Spleen (tissue), 11 donors: ENCODE measurements around the gene ERLIN1. TPM values are rescaled to one million over a fixed set of nuclear protein-coding genes. Genes with fewer than 3 reads are reported as not detected.

Experiments
- DNase-seq: peaks from one replicate; pipeline ENCODE4 v3.0.0-alpha.2; 2020
- H3K27ac ChIP-seq, 8 donors: fragments of 200-600 bp; sonication (generic) in 7 of 8; 1 replicate in 4 of 8; 2 replicates in 4 of 8; pipeline versions ENCODE4 v1.5.0 to v1.8.0; 2016 to 2021; ENCODE audit warnings: inconsistent platforms in 4 of 8, mild to moderate bottlenecking in 4 of 8, moderate library complexity in 1 of 8
- H3K27me3 ChIP-seq, 7 donors: fragments of 200-600 bp; sonication (generic) in 6 of 7; replicated peaks in 1 of 7; 1 replicate in 4 of 7; 2 replicates in 3 of 7; pipeline versions ENCODE4 v1.5.0 to v1.8.0; 2016 to 2021; ENCODE audit warnings: inconsistent platforms in 3 of 7, mild to moderate bottlenecking in 1 of 7
- H3K36me3 ChIP-seq, 6 donors: fragments of 200-600 bp; sonication (generic) in 5 of 6; 1 replicate in 4 of 6; 2 replicates in 2 of 6; pipeline versions ENCODE4 v1.5.0 to v1.8.0; 2016 to 2021; ENCODE audit warnings: inconsistent platforms in 2 of 6
- H3K4me1 ChIP-seq, 6 donors: fragments of 200-600 bp; sonication (generic) in 5 of 6; 1 replicate in 3 of 6; 2 replicates in 3 of 6; pipeline versions ENCODE4 v1.5.0 to v1.8.0; 2016 to 2021; ENCODE audit warnings: inconsistent platforms in 3 of 6
- H3K4me3 ChIP-seq, 8 donors: fragments of 200-600 bp; sonication (generic) in 7 of 8; 1 replicate in 4 of 8; 2 replicates in 4 of 8; pipeline versions ENCODE4 v1.5.0 to v1.8.0; 2016 to 2021; ENCODE audit warnings: inconsistent platforms in 4 of 8, mild to moderate bottlenecking in 4 of 8, moderate library complexity in 2 of 8
- H3K9me3 ChIP-seq, 8 donors: fragments of 200-600 bp; sonication (generic) in 7 of 8; 1 replicate in 4 of 8; 2 replicates in 4 of 8; pipeline versions ENCODE4 v1.5.0 to v1.8.0; 2016 to 2021; ENCODE audit warnings: inconsistent platforms in 4 of 8
- POLR2A ChIP-seq, 3 donors: fragments of 450-650 bp; IDR thresholded peaks; one replicate each; pipeline ENCODE4 v1.5.1; 2017; ENCODE audit warnings: antibody characterized with exemption in 3 of 3, mild to moderate bottlenecking in 1 of 3
- POLR2AphosphoS5 ChIP-seq, 3 donors: sonication (generic); formaldehyde crosslinking; IDR thresholded peaks; one replicate each; pipeline ENCODE4 v1.5.1; 2017; ENCODE audit warnings: antibody characterized with exemption in 3 of 3
- whole genome bisulfite sequencing, 5 donors: extraction: QIAGEN DNeasy Blood & Tissue Kit in 3 of 5; methylation state at CpG; one replicate each; pipeline versions ENCODE4 v1.1.5 to v1.1.7; 2013 to 2018; 5-methylcytosine and 5-hydroxymethylcytosine counted together
- intact Hi-C: fragments of 100-400 bp; cut with DNase I; formaldehyde crosslinking; loops from one replicate; pipeline ENCODE4 v1.15.0; 2023; ENCODE audit warnings: low total_unique reads
- polyA plus RNA-seq, 3 donors: library from polyadenylated mRNA; stranded (reverse); fragments of 200-250 nt; gene quantifications; one replicate each; pipeline ENCODE4 v1.2.1, GENCODE V29; 2013
- total RNA-seq, 7 donors: library from RNA; depleted of rRNA in 3 of 7; stranded (reverse); fragments of >200 nt in 3 of 7; fragmentation: NEBNext Ultra II Directional in 4 of 7; extraction: Animal tissue kit (Norgen Biotek cat#: 25700) in 4 of 7; gene quantifications; one replicate each; pipeline versions ENCODE4 v1.1.0 to v1.2.1, GENCODE V29; 2016 to 2021
- TF ChIP-seq, protein P1 (sequence below), 11 experiments: fragments of 200-600 bp in 7 of 11; fragments of 450-650 bp in 4 of 11; sonication (generic) in 4 of 11; IDR thresholded peaks in 8 of 11; conservative IDR thresholded peaks in 3 of 11; 1 replicate in 7 of 11; 2 replicates in 4 of 11; pipeline versions ENCODE4 v1.4.0 to v1.8.0; 2016 to 2021; ENCODE audit warnings: antibody characterized with exemption in 11 of 11, inconsistent platforms in 4 of 11, mild to moderate bottlenecking in 1 of 11
- donor health status: healthy with polysubstance abuse.
- donor health status: DM: no; HTN: no; CAD: no; lungs with moderate emphysema.
- donor health status: DM: no; HTN: no; CAD: no.
- donor health status: Bipolar disorder and iron deficiency.
- donor health status: healthy.
- donor health status: DM: no; HTN: no; CAD: no.
- donor health status: DM: yes; HTN: yes; CAD: no.

The ERLIN1 gene
- total and polyA plus RNA-seq, 10 donors, result 2.6 to 29.6 (median 18.0) TPM

DNA sequence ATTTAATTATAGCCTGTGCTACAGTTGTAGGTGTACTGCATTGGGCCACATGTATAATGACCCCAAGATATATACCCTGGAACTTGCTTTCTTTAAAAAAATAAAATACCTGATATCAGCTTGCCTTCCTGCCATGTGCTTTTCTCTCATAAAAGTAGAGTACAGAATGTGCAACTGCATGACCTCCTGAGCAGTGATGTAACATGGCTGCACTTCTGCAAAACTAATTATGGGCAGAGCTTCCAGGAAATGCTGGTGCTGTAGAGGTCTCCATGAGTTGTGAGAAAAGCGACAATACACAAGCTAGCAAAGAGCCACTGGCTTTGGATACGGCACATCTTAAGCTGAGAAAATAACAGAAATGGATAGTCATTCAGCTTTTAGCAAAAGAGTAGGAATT is 6.5 kb upstream of the ERLIN1 start:
- no peak for DNase-seq
- Histone ChIP-seq H3K27me3 (no peaks in the 10 kb centered on the region), H3K36me3 (peaks cover 0 to 91% (median 44%) of the 10 kb centered on the region in 6 donors), H3K4me3 (no peak overlapping the region), H3K4me1 (peaks cover 2 to 54% (median 17%) of the 10 kb centered on the region in 6 donors), H3K27ac (peak overlapping the region in 7 of 8 donors; percentile 30 to 79 (median 60)), H3K9me3 (no peaks in the 10 kb centered on the region)
- intact Hi-C loops, result no loop called here
- WGBS, 5 donors, result 43 to 77% (median 60%) methylated on average over 2 of the region's 2 CpGs
- peak in 1 of 3 donors; percentile 66 for TF ChIP-seq POLR2AphosphoS5 (IDR thresholded peaks at IDR 0.05)
- no peak for TF ChIP-seq POLR2A (IDR thresholded peaks at IDR 0.05)

DNA sequence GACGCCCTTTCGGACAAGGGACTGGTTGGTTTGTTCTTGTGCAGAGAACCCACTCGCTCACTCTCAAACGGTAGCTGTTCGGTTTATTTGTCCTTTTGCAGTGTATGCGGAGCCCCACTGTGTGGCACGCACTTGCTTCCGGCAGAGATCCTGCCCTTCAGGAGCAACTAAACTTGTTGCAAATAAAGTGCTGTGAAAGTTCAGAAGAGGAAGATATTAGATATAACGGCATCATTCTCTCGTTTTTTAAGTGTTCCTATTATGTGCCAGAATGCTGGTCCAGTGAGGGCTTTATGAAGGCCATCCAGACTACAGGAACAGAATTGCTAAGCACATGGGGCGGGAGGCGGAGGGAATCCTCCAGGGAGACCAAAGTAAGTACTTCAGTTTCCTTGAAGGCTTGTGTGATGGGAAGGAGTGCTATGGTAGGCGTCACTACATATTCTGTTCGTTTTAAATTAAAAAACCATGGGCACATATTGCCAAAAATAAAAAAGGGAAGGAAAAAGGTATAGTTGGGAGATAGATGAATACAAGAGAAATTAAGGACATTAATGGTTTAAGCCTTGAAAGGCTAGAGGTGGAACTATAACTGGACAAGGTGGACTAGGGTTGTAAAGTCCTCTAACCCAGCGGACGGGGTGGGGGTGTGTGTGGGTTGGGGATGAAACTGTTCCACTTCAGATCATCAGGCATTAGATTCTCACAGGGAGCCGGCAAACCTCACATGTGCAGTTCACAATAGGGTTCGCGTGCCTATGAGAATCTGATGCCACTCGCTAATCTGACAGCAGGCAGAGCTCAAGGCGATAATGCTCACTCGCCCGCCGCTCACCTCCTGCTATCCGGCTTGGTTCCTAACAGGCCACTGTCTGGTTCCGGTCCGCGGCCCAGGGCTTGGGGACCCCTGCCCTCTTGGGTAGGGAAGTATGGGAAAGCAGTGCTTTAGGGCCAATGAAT is 704 bp upstream of the ERLIN1 start:
- H3K27ac ChIP-seq, result peak overlapping the region; percentile 62 to 93 (median 88)
- TF ChIP-seq, protein P1, sequence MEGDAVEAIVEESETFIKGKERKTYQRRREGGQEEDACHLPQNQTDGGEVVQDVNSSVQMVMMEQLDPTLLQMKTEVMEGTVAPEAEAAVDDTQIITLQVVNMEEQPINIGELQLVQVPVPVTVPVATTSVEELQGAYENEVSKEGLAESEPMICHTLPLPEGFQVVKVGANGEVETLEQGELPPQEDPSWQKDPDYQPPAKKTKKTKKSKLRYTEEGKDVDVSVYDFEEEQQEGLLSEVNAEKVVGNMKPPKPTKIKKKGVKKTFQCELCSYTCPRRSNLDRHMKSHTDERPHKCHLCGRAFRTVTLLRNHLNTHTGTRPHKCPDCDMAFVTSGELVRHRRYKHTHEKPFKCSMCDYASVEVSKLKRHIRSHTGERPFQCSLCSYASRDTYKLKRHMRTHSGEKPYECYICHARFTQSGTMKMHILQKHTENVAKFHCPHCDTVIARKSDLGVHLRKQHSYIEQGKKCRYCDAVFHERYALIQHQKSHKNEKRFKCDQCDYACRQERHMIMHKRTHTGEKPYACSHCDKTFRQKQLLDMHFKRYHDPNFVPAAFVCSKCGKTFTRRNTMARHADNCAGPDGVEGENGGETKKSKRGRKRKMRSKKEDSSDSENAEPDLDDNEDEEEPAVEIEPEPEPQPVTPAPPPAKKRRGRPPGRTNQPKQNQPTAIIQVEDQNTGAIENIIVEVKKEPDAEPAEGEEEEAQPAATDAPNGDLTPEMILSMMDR (IDR thresholded peaks at IDR 0.05 in 8 of 11, conservative IDR thresholded peaks at IDR 0.05 in 3 of 11), result no peak
- TF ChIP-seq POLR2AphosphoS5 (IDR thresholded peaks at IDR 0.05), result peak; percentile 5 to 48 (median 37)
- TF ChIP-seq POLR2A (IDR thresholded peaks at IDR 0.05), result no peak
- WGBS, 5 donors, result 17 to 38% (median 24%) methylated on average over 26 to 28 of the region's 28 CpGs
- DNase-seq, result peak; percentile 82
- peaks cover 0 to 56% (median 23%) of the 10 kb centered on the region in 6 donors for H3K36me3 ChIP-seq
- intact Hi-C loops, result no loop called here
- H3K9me3 ChIP-seq, result no peaks in the 10 kb centered on the region
- H3K4me1 ChIP-seq, result peaks cover 18 to 81% (median 53%) of the 10 kb centered on the region in 6 donors
- no peaks in the 10 kb centered on the region for H3K27me3 ChIP-seq
- peak overlapping the region; percentile 87 to 96 (median 90) for H3K4me3 ChIP-seq

DNA sequence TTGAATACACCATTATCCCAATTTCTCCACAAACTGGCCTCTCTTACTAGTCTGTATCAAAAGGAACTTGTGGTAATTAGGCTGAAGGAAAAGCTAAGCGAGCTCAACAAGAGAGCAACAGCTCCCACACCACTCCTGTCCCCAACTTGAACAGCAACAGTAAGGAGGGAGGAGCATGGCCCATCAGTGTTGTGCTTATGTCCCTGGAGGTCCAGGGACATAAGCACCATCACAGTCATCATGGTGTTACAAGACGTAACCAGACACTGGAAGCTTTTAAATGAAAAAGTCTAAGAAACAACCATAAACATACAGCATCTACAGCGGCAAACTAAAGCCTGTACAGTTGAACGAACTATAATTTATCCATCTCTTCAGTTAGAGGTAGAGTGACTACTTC is 989 bp downstream of the ERLIN1 start:
- Histone ChIP-seq H3K4me3 (peak overlapping the region; percentile 87 to 96 (median 90)), H3K9me3 (no peaks in the 10 kb centered on the region), H3K4me1 (peaks cover 25 to 87% (median 62%) of the 10 kb centered on the region in 6 donors), H3K36me3 (peaks cover 0 to 55% (median 12%) of the 10 kb centered on the region in 6 donors), H3K27me3 (no peaks in the 10 kb centered on the region), H3K27ac (peak overlapping the region; percentile 62 to 93 (median 88))
- TF ChIP-seq POLR2A (IDR thresholded peaks at IDR 0.05), result no peak
- TF ChIP-seq, protein P1 (IDR thresholded peaks at IDR 0.05 in 8 of 11, conservative IDR thresholded peaks at IDR 0.05 in 3 of 11), result no peak
- no peak for TF ChIP-seq POLR2AphosphoS5 (IDR thresholded peaks at IDR 0.05)
- DNase-seq, result no peak
- 4 to 9% (median 5%) methylated on average over 4 of the region's 4 CpGs for WGBS, 5 donors
- intact Hi-C loops, result no loop called here

DNA sequence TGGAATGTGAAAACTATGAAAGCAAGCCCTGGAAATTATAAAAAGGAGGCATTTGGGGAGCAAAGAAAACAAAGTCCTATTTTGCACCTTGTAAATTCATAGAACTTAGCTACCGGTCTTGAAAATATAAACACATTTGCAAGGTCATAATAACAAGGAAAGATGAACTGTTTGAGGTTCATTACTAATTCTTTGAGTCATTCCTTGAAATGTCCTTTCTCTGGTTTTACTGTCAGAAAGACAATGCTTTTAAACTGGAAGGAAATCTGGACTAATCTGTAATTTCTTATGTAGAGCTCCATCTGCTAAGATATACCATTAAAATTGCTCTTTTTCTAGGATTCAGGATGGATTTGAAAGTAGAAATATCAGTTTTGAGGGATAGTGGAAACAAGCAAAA is 1.4 kb downstream of the ERLIN1 start:
- WGBS, 5 donors, result 29 to 46% (median 37%) methylated on average over 1 of the region's 1 CpG
- Histone ChIP-seq H3K36me3 (peaks cover 0 to 55% (median 10%) of the 10 kb centered on the region in 6 donors), H3K27ac (peak overlapping the region in 7 of 8 donors; percentile 87 to 93 (median 89)), H3K4me3 (peak overlapping the region in 6 of 8 donors; percentile 88 to 92 (median 90)), H3K27me3 (no peaks in the 10 kb centered on the region), H3K4me1 (peaks cover 25 to 89% (median 60%) of the 10 kb centered on the region in 6 donors), H3K9me3 (no peaks in the 10 kb centered on the region)
- intact Hi-C loops, result no loop called here
- no peak for DNase-seq
- TF ChIP-seq POLR2AphosphoS5 (IDR thresholded peaks at IDR 0.05) (no peak), POLR2A (IDR thresholded peaks at IDR 0.05) (no peak)
- TF ChIP-seq, protein P1 (IDR thresholded peaks at IDR 0.05 in 8 of 11, conservative IDR thresholded peaks at IDR 0.05 in 3 of 11), result no peak
